GM20000 (cell line): ENCODE results near the gene CHCHD3.

ENCODE experiments used
- DNase-seq: peaks from one replicate; pipeline ENCODE4 v3.0.0; 2012; ENCODE audit warnings: low spot score
- TF ChIP-seq, protein P1 (sequence below): IDR thresholded peaks from 2 replicates; pipeline ENCODE4 v1.5.1; 2012; ENCODE audit warnings: mild to moderate bottlenecking, control low read depth; ENCODE audit errors: extremely low read depth, missing control alignments

The CHCHD3 gene

DNA sequence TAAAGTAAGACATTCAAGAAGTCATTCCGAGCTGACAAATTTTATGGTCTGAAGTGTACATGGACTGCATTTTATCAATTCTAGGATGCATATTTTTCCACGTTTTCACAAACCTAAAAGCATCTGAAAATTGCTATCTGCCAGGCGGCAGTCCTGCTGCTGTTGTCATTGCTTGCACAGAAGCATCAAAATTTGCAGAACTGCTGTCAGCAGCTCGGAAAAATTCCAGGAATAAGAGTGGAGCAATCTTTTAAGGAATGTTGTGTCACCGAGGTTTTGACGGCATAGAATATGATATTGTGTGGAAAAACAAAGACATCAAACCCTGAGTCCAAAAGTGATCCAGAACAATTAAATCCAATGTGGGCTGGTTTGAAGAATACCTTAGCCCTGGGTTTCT, 61.4 kb downstream of the CHCHD3 start:
- no peak for DNase-seq
- TF ChIP-seq, protein P1, sequence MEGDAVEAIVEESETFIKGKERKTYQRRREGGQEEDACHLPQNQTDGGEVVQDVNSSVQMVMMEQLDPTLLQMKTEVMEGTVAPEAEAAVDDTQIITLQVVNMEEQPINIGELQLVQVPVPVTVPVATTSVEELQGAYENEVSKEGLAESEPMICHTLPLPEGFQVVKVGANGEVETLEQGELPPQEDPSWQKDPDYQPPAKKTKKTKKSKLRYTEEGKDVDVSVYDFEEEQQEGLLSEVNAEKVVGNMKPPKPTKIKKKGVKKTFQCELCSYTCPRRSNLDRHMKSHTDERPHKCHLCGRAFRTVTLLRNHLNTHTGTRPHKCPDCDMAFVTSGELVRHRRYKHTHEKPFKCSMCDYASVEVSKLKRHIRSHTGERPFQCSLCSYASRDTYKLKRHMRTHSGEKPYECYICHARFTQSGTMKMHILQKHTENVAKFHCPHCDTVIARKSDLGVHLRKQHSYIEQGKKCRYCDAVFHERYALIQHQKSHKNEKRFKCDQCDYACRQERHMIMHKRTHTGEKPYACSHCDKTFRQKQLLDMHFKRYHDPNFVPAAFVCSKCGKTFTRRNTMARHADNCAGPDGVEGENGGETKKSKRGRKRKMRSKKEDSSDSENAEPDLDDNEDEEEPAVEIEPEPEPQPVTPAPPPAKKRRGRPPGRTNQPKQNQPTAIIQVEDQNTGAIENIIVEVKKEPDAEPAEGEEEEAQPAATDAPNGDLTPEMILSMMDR = no peak

DNA sequence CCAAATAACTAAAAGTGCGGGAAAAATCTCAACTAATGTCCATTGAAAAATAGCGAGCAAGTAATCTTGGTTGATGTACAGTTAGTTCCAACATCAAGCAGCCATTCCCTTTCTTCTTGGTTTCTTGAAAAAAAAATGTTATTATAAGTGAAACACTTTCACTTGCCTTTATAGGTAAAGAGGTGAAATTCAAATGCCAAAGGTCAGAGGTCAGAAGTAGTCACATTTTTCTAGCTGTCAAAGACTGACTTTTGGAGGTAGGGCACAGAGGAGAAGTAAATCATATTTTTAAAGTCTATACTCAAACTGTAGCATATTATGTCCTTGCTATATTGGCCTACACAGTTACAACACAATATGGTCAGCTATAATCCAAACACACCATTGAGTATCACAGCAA, 62.3 kb downstream of the CHCHD3 start:
- TF ChIP-seq, protein P1 = no peak

DNA sequence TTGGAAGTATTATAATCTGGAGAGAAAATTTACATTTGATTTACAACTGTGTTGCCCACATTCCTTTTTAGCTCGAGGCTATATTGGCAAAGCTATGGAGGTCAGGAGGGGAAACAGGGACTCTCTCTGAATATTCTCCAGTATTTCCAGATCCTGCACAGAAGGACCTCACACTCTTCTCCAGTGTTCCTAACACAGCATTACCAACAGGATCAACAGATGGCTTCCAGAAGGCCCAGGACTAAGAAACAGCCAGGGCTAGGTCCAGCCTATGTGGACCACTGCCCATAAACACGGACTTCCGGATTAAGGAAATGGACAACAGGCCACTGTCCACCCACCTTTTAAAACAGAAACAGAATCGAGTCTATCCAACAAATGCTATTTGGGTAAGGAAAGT, 65.3 kb downstream of the CHCHD3 start:
- TF ChIP-seq, protein P1 = no peak
- DNase-seq = no peak

More for the DNA sequence above, 62.3 kb downstream of the CHCHD3 start:
- no peak for DNase-seq

DNA sequence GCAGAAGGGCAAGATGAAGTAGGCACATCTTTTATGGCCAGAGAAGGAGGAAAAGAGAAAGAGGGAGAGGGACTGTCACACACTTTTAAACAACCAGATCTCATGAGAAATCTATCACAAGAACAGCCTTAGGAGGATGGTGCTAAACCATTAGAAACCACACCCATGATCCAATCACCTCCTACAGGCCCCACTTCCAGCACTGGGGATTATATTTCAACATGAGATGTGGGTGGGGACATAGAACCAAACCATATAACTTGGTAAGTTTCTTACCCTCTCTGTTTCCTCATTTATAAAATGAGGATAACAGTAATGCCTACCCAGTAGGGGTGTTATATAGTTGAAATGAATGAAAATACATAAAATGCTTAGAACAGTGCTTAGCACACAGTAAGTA, 66.0 kb downstream of the CHCHD3 start:
- TF ChIP-seq, protein P1 = no peak
- no peak for DNase-seq

DNA sequence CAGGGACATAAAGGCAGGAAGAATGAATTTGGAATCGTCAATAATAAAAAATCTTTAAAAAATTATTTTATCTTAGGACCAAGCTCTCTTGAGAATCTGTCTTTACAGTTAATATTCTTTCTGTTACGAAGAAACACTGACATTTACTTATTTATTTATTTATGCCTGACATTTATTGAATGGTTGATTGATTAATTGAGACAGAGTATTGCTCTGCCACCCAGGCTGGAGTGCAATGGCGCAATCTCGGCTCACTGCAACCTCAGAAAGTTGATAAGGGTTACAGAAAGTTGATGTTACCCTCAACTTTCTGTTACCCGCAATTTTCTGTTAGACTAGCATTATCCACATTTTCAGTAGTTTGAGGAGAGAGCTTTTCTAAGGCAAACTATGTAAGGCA, 70.1 kb downstream of the CHCHD3 start:
- DNase-seq = no peak
- TF ChIP-seq, protein P1 = no peak

DNA sequence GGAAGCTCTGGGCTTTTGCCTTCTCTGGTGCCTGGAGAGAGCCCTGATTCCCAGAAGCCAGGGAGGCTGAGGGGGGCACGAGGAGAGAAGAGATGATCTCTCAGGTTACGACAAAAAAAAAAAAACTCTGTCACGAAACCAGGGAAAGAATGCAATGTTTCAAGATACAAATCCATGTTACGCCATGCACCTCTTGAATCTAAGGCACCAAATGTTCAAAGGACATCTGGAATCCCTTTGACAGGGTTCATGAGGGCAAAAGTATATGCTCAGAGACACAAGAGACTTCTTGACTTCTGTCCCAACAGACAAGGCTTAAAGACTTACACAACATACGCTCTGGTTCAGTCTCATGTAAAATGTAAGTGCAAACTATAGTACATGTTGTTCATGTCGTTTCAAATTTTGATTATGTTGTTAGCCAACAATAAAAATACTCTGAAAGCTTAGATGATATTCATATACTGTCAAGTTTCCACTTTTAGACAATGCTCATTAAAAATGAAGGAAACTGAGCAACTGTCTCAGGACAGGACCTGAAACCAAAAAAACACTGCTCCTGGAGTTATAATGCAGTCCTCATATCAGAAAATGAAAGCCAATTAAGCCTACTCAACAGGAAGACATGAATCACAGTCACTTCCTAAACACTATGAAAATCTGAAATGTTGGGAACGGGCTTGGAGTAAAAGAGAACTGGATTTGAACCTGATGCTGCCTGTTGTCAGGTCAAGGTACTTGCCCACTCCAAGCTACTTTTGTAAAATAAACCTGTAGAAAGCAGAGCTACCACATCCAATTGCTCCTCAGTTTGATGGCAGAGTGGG, 72.3 kb downstream of the CHCHD3 start:
- no peak for DNase-seq
- TF ChIP-seq, protein P1 = no peak

DNA sequence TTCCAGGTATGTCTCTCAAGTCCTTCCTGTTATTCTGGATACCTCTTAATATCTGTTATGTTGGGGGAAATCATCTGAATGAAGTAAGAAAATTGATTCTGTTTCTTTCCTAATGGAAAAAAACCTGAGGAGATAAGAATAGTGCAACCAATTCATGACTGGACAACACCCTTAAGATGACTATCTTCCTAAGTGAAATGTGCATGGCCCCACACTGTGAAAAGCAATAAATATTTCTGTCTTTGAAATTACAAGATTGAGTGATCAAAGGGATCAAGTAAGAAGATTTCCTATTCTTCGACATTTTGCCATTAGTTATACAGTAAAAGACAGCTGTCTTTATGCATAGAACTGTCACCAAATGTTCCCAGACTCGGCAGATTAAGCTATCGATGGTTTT, 73.9 kb downstream of the CHCHD3 start:
- DNase-seq = no peak
- TF ChIP-seq, protein P1 = no peak
